Keratinocyte (primary cell): ENCODE measurements around the gene TIAM2.

Experiments
- EZH2 ChIP-seq: IDR thresholded peaks from one replicate; pipeline ENCODE4 v1.6.1; 2012; ENCODE audit warnings: inconsistent platforms, mild to moderate bottlenecking, low read length, moderate library complexity
- TF ChIP-seq, protein P1 (sequence below), 3 experiments: IDR thresholded peaks in 1 of 3; conservative IDR thresholded peaks in 1 of 3; optimal IDR thresholded peaks in 1 of 3; 2 replicates in 2 of 3; 3 replicates in 1 of 3; pipeline versions ENCODE3 to v1.5.1; 2011; ENCODE audit warnings: low read length in 3 of 3, mild to moderate bottlenecking in 3 of 3, moderate library complexity in 2 of 3, control low read depth in 1 of 3, inconsistent platforms in 1 of 3; ENCODE audit not compliant: insufficient read depth in 2 of 3; ENCODE audit errors: extremely low read depth in 1 of 3

DNA sequence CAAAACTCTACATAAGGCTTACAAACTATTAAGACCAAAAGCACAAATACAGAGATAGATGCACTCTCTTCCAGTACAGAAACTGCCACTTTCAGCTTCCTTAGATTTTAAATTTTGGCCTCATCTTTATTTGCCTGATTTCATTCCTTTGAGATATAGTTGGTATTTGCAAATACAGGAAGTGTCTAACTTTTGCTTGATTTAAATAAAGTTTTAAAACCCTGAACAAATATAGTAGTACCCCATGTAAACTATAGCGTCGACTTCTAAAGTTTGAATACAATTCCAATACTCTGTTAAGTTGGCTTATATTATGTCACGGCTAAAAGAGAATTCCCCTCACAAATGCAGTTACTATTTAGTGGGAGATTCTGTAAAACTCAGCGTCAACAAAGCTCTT, 267.5 kb downstream of the TIAM2 start:
- TF ChIP-seq, protein P1, sequence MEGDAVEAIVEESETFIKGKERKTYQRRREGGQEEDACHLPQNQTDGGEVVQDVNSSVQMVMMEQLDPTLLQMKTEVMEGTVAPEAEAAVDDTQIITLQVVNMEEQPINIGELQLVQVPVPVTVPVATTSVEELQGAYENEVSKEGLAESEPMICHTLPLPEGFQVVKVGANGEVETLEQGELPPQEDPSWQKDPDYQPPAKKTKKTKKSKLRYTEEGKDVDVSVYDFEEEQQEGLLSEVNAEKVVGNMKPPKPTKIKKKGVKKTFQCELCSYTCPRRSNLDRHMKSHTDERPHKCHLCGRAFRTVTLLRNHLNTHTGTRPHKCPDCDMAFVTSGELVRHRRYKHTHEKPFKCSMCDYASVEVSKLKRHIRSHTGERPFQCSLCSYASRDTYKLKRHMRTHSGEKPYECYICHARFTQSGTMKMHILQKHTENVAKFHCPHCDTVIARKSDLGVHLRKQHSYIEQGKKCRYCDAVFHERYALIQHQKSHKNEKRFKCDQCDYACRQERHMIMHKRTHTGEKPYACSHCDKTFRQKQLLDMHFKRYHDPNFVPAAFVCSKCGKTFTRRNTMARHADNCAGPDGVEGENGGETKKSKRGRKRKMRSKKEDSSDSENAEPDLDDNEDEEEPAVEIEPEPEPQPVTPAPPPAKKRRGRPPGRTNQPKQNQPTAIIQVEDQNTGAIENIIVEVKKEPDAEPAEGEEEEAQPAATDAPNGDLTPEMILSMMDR (optimal IDR thresholded peaks at IDR 0.05 in 1 of 3, IDR thresholded peaks at IDR 0.05 in 1 of 3, conservative IDR thresholded peaks at IDR 0.05 in 1 of 3; ENCODE audit: extremely low read depth in 1 of 3, insufficient read depth in 2 of 3, low read length in 3 of 3), result no peak
- TF ChIP-seq EZH2, result no peak
